ENCODE measurements around the gene ANO4.
"Not testable (repeated sequence)": the region's sequence is repeated elsewhere in the genome, so short reads cannot be mapped to it uniquely, and the experiment has no call there.

Gene ANO4

DNA sequence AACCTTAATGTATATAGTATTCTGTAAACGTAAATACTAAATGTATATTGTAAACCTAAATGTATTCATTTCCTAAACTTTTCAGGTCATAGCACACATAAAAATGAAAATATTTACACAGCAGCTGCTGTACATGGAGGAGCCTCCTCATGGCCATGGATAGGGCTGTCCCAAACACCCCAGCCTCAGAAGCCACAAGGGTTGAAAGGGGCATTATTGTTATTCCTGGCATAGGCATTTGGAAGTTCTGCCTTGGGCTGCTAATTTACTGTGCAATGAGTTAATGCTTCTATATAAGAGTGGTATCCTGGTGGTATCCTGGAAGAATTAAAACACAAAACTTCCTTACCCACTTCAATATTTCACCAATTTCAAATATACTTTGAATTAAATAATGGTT, 256.1 kb downstream of the ANO4 start:
- DNase-seq = no peak

GRCh38 chr12:101051151-101051550, 256.6 kb downstream of the ANO4 start:
- DNase-seq = no peak

DNA sequence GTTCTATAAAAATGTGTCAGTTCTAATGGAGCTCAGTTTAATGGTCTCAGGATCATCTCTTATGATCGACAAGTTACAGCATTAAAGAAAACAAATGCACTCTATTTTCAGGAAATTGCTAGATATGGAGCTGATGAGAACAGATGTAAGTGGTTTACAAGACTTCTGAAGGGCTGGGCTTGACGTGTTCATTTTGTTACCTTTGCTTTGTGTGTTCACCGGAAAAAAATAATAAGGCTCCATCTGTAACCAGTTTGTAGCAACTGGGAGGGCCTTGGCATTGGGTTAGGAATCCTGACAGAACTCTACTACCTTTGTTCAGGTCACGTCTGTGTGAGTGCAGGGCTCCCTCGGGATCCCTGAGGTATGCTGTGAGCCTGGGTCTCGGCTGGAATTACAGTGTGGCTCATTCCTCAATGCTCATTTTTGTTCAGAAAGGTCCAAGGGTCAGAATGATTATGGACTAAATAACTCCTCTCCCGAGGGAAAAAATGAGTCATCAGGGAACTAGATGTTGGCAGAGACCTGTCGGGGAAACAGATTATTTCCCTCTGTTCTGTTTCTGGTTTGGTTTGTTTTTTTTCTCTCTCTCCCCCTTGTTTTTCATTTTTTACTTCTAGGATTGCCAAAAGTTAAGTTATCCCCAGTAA, 257.4 kb downstream of the ANO4 start:
- peak; percentile 69 for DNase-seq

GRCh38 chr12:101053203-101053602, 258.6 kb downstream of the ANO4 start:
- DNase-seq = no peak

DNA sequence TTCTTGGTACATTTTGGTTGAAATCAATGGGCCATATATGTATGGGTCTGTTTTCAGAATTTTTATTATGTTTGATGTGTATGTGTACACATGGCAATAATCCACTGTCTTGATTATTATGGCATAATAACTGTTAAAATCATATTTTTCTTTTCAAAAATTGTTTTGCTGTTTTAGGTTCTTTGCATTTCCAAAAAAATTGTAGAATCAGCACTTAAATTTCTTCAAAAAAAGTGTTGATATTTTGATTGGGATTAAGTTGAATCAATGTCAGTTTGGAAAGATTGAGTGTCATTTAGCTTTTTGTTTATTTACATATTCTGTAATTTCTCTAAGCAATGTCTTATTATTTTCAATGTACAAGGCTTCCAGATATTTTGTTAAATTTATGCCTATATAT, 261.4 kb downstream of the ANO4 start:
- DNase-seq = no peak

DNA sequence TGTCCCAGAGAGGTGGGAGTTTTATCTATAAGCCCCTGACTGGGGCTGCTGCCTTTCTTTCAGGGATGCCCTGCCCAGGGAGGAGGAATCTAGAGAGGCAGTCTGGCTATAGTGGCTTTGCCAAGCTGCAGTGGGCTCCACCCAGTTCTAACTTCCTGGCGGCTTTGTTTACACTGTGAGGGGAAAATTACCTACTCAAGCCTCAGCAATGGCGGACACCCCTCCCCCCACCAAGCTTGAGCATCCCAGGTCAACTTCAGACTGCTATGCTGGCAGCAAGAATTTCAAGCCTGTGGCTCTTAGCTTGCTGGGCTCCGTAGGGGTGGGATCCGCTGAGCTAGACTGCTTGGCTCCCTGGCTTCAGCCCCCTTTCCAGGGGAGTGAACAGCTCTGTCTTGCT, 267.9 kb downstream of the ANO4 start:
- not testable (repeated sequence) for DNase-seq

GRCh38 chr12:101064721-101065120, 270.1 kb downstream of the ANO4 start:
- DNase-seq = no peak

DNA sequence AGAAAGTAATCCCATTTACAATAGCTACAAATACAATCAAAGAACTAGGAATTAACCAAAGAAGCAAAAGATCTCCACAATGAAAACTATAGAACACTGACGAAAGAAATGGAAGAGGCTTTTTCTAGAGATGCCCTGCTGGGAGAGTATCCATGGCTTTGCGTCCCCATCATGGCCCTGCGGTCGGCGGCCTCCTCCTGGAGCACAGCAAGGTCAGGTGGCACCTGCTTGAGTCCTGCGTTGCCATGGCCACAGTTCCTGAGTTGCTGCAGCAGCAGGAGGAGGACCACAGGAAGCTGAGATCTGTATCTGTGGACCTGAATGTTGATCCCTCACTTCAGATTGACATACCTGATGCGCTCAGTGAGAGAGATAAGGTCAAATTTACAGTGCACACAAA, 271.9 kb downstream of the ANO4 start:
- DNase-seq = no peak

DNA sequence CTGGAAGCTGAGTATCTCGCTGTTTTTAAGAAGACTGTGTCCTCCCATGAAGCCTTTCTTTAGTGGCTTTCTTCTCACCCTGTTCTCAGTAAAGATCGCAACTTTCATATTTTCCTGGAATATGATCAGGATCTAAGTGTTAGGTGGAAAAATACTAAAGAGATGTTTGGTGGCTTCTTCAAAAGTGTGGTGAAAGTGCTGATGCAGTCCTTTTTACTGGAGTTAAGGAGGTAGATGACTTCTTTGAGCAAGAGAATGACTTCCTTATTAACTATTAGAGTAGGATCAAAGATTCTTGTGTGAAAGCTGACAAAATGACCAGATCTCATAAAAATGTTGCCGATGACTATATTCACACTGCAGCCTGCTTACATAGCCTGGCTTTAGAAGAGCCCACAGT, 273.8 kb downstream of the ANO4 start:
- DNase-seq = no peak

DNA sequence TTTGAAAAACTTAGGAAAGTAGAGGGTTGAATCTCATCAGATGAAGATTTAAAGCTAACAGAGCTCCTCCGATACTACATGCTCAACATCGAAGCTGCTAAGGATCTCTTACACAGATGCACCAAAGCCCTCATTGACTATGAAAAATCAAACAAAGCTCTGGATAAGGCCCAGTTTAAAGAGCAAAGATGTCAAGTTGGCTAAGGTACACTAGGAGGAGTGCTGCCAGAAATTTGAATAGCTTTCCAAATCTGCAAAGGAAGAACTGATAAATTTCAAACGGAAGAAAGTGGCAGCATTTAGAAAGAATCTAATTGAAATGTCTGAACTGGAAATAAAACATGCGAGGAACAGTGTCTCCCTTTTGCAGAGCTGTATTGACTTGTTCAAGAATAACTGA, 274.3 kb downstream of the ANO4 start:
- no peak for DNase-seq

GRCh38 chr12:101074940-101075680, 280.5 kb downstream of the ANO4 start:
- no peak for DNase-seq

DNA sequence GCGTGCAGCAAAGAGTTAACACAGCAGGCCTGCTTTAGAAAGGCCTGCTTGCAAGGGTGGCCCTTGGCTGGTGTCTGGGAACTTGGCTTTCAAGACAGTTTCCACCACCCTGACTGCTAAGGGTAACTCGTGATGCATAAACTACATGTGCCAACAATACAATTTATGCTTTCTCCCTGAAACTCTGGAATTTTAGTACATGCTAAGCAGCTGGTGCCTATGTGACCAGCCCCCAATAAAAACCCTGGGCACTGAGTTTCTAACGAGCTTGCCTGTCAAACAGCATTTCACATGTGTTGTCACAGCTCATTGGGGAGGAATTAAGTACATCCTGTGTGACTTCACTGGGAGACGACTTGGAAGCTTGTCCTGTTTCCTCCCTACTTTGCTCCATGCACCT, 282.3 kb downstream of the ANO4 start:
- no peak for DNase-seq

DNA sequence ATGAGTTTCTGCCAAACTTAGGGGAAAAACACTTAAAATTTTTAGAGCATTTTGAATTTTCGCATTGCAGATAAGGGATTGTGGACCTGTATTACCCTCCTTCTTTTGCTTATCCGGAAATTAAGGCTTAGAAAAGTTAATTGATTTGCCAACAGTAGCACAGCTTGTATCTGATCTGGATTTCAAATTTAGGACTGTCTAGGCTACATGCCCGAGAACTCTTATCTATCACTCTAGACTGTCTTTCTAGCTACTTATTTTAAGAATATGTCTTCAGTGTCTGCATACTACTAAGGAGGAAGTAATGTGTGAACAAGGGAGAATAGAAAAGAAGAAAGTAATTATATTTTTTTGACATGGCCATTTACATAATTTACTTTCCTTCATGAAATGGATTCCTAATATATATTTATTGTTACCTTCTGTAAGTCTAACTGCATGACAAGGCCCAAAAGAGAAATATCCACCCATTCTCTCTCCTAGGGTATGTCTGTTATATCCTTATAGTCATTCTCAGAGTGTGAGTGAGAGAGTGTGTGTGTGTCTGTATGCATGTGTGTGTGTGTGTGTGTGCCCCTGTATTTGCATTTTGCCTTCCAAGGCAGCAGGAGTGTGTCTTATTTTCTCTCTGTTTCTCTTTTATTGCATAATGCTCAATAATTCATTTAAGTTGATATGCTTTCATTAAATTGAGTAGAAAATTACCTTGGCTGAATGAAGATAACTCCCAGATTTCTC, 283.4 kb downstream of the ANO4 start:
- no peak for DNase-seq

GRCh38 chr12:101078536-101079285, 284.1 kb downstream of the ANO4 start:
- DNase-seq = no peak

DNA sequence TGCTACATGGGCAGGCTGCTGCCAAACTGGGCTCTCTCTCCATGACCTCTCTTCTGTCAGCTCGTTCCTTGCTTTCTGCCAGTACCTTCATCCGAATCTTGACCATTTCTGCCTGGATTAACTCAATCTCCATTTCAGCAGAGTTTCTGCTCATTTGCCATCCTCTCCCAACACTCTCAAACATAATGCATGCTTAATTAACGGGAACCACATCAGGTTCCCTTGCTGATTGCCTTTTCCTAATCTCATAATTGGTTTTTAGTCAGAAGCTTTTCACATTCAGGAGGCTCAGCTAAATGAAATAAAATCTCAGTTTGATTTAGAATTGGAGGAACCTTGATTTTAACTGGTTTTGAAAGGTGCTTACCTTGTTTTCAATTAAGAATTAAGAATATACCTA, 288.1 kb downstream of the ANO4 start:
- no peak for DNase-seq

DNA sequence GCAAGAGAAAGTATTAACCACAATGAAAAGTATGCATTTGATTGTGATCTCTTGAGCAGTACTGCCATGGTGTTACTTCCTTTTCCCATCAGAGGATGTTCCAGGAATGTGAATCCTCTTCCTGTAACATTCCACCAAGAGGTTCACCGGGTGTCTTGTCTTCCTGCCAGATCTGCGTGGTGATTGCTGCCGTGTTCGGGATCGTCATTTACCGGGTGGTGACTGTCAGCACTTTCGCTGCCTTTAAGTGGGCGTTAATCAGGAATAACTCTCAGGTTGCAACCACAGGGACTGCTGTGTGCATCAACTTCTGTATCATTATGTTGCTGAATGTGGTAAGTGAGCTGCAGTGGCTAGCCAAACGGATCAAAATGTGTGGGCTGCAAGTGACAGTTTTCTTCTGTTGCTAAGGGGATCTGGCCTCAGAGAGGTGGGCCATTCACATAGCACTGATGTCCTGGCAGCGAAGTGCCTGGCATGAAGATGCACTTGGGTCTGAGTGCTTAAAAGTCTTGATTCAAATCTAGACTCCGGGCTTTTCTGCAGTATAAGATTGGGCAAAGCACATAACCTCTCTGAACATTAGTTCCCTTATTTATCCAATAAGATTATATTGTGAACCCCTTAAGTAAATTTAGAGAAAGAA, 292.0 kb downstream of the ANO4 start:
- no peak for DNase-seq

DNA sequence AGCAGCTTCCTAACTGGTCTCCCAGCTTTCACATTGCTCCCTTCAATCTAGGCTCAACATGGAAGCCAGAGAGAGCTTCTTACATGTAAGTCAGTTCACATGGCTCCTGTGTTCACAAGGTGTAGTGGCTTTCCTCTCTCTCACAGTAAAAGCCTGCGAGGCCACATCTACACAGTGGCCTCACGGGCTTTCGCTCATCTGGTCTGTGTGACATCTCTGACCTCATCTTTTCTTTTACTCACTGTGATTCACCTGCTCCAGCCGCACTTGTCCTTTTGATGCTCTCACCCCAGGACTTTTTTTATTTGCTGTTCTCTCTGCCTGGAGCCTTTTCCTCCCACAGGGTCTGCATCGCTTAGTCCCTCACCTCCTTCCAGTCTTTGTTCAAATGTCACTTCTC, 293.3 kb downstream of the ANO4 start:
- DNase-seq = no peak

- no peak for DNase-seq
Measured at GRCh38 chr12:101089271-101089670, 294.7 kb downstream of the ANO4 start.

DNA sequence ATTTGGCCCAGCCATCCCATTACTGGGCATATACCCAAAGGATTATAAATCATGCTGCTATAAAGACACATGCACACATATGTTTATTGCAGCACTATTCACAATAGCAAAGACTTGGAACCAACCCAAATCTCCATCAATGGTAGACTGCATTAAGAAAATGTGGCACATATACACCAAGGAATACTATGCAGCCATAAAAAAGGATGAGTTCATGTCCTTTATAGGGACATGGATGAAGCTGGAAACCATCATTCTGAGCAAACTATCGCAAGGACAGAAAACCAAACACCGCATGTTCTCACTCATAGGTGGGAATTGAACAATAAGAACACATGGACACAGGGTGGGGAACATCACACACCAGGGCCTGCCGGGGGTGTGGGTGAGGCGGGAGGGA, 295.6 kb downstream of the ANO4 start:
- DNase-seq = not testable (repeated sequence)

DNA sequence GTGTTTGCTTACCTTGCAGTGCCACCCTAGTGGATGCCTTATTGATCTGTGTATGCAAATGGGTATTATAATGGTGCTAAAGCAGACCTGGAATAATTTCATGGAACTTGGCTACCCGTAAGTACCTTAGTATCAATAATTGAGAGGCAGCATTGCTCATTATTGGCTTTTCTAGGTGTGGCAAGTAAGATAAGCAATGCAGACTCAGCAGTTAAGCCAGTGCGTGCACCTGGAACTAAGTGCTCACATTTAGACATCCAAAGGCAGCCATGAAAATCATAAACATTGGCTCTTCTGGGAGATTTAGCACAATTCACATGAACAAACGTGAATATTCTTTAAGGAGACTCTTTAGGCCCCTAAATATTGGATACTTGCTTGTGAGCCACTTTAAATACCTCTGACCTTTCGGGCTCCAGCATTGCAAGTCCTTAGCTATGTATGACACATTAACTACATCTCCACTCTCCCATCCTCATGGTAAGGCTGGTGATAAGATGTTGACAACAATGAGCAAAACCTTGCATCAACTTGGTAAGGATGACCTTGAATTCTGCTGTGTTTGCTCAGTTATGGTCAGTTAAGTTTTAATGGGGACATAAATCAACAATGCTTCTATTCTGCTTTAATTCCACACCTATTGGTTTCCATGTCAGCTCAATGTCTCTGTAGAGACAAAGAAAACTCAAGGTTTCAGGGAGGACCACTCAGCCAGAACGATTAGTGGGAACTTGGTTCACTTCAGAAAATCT, 303.4 kb downstream of the ANO4 start:
- no peak for DNase-seq

- DNase-seq = no peak
Measured at GRCh38 chr12:101107032-101107763, 312.6 kb downstream of the ANO4 start.
